IPS-20b (cell line): ENCODE measurements around the gene ABHD1.
"Not testable (repeated sequence)": the region's sequence is repeated elsewhere in the genome, so short reads cannot be mapped to it uniquely, and the experiment has no call there.

Experiments used
- H3K27ac ChIP-seq: one replicate; pipeline ENCODE4 v1.5.1; 2013; ENCODE audit warnings: low read length
- H3K27me3 ChIP-seq: 2 replicates; pipeline ENCODE4 v1.6.1; 2013; ENCODE audit warnings: mild to moderate bottlenecking, low read length, inconsistent platforms; ENCODE audit not compliant: insufficient read depth
- H3K36me3 ChIP-seq: 2 replicates; pipeline ENCODE4 v1.6.1; 2013; ENCODE audit warnings: low read depth, mild to moderate bottlenecking, inconsistent platforms, low read length, moderate library complexity; ENCODE audit not compliant: insufficient read depth
- H3K4me1 ChIP-seq: 2 replicates; pipeline ENCODE4 v1.6.1; 2013; ENCODE audit warnings: mild to moderate bottlenecking, control low read depth, inconsistent platforms, low read length, moderate library complexity; ENCODE audit not compliant: insufficient read depth
- H3K4me3 ChIP-seq: 2 replicates; pipeline ENCODE4 v1.5.1; 2013; ENCODE audit warnings: mild to moderate bottlenecking, low read length, inconsistent platforms
- H3K9ac ChIP-seq: 2 replicates; pipeline ENCODE4 v1.6.1; 2013; ENCODE audit warnings: low read depth, mild to moderate bottlenecking, inconsistent platforms, low read length, moderate library complexity
- H3K9me3 ChIP-seq: 2 replicates; pipeline ENCODE4 v1.6.1; 2013; ENCODE audit warnings: mild to moderate bottlenecking, low read depth, low read length, inconsistent platforms; ENCODE audit not compliant: insufficient read depth

ABHD1 gene

DNA sequence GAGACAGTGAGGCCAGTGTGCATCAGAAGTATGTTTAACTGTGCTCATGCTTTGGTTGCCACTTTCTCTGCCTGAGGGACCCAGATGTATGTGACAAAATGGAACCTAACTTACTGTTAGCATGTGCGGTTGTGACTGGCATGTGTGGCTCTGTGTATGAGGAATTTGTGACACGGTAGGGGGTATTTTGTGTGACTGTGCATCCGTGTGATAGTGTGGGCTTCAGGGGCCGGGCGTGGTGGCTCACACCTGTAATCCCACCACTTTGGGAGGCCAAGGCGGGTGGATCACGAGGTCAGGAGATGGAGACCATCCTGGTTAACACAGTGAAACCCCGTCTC lies 4.3 kb upstream of the ABHD1 start:
- not testable (repeated sequence) for H3K27ac ChIP-seq, H3K9me3 ChIP-seq, H3K36me3 ChIP-seq, H3K4me1 ChIP-seq
- H3K9ac ChIP-seq, result peak overlapping the region; percentile 30; the same call in 1 of the 2 replicates
- peak overlapping the region; percentile 72 for H3K4me3 ChIP-seq
- peaks cover 80% of the 10 kb centered on the region for H3K27me3 ChIP-seq

DNA sequence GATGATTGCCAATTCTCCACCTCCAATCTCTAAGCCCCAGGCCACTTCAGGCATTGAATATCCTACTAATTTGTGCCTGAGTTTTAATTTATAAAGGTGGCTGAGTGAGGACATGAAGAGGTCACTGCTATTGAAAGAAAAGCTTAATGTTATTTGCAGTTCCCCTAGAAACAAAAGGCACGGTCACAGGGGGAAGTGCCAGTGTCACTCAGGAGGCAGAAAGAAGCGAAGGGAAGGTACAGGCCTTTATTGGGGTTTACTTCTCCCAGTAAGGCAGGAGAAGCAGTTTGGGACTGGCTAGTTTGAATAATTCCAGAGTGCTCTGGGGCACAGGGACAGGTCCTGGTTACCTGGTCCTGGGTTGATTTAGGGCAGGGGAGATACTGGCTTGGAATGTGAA lies 1.7 kb upstream of the ABHD1 start:
- H3K36me3 ChIP-seq, result no peaks in the 10 kb centered on the region
- peaks cover 78% of the 10 kb centered on the region for H3K27me3 ChIP-seq
- no peaks in the 10 kb centered on the region; the same call in 1 of the 2 replicates for H3K9me3 ChIP-seq
- H3K27ac ChIP-seq, result no peak overlapping the region
- H3K4me3 ChIP-seq, result no peak overlapping the region
- H3K4me1 ChIP-seq, result no peaks in the 10 kb centered on the region; the same call in 1 of the 2 replicates
- no peak overlapping the region for H3K9ac ChIP-seq

DNA sequence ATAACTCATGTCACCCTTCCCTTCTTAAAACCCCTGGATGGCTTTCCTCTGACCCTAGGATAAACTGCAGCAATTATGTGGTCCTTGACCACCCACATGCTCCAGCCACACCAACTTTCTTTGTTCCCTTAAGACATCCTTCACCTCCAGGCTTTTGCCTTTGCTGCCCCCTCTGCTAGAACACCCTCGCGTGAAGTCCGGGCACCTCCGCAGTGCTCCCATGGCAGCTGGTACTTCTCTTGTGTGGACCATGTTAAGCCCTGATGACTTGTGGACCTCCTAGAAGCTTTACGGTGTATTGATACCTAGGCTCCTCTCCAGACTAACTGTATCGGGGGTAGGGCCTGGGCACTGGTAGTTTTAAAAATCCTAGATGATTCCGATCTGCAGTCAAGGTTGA lies 824 bp upstream of the ABHD1 start:
- H3K4me3 ChIP-seq, result no peak overlapping the region
- H3K36me3 ChIP-seq, result no peaks in the 10 kb centered on the region
- H3K9me3 ChIP-seq, result no peaks in the 10 kb centered on the region; the same call in 1 of the 2 replicates
- H3K4me1 ChIP-seq, result no peaks in the 10 kb centered on the region; the same call in 1 of the 2 replicates
- peaks cover 69% of the 10 kb centered on the region for H3K27me3 ChIP-seq
- no peak overlapping the region for H3K9ac ChIP-seq
- H3K27ac ChIP-seq, result no peak overlapping the region

DNA sequence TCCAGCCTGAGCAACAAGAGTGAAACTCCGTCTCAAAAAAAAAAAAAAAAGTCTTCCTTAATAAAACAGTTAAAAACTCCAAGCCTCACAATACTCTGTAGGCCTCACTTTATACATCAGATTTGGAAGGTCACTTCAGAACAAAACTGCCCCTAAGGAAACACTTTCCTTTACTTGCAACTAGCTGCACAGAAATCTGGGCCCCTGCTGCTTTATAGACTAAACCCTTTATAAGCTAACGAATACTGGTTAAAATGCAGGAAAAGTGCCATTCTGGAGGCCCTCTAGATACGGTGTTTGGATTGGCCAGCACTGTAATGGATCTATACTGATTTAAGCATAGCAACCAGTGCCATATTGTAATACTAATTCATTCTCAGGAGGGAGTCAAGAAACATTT lies 1.5 kb downstream of the ABHD1 start:
- no peak overlapping the region for H3K4me3 ChIP-seq
- no peaks in the 10 kb centered on the region; the same call in 1 of the 2 replicates for H3K9me3 ChIP-seq
- peaks cover 6% of the 10 kb centered on the region; the same call in 1 of the 2 replicates for H3K36me3 ChIP-seq
- H3K4me1 ChIP-seq, result no peaks in the 10 kb centered on the region
- peaks cover 47% of the 10 kb centered on the region for H3K27me3 ChIP-seq
- H3K27ac ChIP-seq, result no peak overlapping the region
- no peak overlapping the region for H3K9ac ChIP-seq

DNA sequence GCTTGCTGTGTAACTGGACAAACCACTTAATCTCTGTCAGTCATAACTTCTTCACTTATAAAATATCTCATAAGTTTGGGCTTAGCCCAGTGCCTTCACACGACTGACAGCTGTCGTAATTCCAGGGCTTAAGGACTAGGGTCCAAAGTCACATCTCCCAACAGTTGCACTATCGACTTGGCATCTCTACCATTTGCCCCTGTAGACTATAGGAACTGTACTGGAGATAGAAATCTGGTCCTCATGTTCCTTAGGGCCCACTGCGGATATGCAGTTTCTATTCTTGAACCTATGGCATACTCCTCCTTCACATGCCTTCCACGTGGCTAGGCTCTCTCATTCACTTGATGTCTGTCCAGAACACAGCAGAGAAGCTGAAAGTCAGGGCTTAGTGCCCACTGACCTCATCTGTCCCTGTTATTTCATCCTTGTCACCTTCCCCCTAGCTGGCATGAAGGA lies 2.7 kb downstream of the ABHD1 start:
- H3K9ac ChIP-seq, result no peak overlapping the region
- peaks cover 35% of the 10 kb centered on the region for H3K27me3 ChIP-seq
- H3K27ac ChIP-seq, result no peak overlapping the region
- no peak overlapping the region for H3K4me3 ChIP-seq
- peaks cover 18% of the 10 kb centered on the region for H3K36me3 ChIP-seq
- no peaks in the 10 kb centered on the region for H3K4me1 ChIP-seq
- H3K9me3 ChIP-seq, result no peaks in the 10 kb centered on the region

DNA sequence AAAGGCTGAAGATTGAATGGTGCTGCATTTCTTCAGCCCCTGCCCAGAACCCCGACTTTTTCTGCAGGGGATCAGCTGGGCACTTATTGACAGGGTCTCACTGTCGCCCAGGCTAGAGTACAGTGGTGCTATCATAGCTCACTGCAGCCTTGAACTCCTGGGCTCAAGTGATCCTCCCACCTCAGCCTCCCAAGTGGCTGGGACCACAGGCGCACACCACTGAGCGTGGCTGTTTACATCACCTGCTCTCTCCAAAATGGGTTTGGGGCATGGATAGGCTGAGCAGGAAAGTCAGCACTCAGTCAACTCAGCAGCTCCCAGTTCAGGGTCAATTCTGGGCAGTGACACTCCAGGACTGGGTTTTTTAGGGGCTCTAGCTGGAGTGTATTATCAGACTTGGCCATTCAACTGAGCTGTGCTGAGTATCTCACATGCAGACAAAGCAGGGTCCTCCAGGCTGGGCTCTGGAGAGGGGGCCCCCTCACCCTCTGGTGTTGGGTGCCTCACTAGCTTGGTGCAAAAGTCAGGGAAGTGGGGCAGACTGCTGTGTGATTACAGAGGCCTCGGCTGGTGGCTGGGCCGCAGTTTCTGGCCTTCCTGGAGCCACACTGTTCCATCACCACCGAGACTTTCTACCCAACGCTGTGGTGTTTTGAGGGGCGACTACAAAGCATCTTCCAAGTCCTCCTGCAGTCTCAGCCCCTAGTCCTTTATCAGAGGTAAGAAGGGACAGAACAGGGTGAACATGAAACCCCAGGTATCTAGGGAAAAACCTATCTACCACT lies 4.5 kb downstream of the ABHD1 start:
- Histone ChIP-seq H3K27ac (no peak overlapping the region), H3K9me3 (no peaks in the 10 kb centered on the region), H3K27me3 (peaks cover 17% of the 10 kb centered on the region), H3K4me3 (no peak overlapping the region), H3K4me1 (peaks cover 2% of the 10 kb centered on the region), H3K9ac (no peak overlapping the region), H3K36me3 (peaks cover 36% of the 10 kb centered on the region)

DNA sequence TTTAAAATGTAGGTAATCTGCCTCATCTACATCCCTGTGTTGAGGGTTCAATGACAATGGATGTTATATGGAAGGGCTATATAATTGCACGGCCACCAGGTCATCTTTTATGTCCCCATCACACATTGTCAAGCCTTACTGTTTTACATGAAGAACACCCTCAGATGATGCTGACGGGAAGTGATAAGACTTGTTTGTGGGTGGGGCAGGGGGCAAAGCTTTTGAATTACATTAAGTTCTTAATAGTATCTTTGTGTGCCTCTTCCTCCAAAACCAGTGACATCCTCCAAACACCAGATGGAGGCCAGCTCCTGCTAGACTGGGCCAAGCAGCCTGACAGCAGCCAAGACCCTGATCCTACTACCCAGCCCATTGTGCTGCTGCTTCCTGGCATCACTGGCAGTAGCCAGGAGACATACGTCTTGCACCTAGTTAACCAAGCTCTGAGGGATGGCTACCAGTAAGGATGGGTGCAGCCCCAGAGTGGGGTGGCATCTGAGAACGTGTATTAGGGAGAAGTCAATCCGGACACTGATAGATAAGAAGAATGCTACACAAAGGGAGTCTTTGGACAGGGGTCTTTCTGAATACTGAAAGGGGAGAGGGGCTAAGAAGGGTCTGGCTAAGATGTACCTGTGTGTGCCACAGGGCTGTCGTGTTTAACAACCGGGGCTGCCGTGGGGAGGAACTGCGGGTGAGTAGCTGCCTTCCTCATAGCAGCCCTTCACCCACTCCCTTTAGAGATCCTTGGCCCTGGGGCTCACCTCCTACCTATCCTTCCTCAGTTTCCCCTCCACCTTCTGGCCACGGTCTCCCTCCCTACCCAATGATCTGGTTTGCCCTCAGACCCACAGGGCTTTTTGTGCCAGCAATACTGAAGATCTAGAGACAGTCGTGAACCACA lies 5.3 kb downstream of the ABHD1 start:
- H3K27ac ChIP-seq, result no peak overlapping the region
- H3K9ac ChIP-seq, result no peak overlapping the region
- no peak overlapping the region for H3K4me3 ChIP-seq
- peaks cover 36% of the 10 kb centered on the region for H3K36me3 ChIP-seq
- H3K27me3 ChIP-seq, result peaks cover 10% of the 10 kb centered on the region
- H3K9me3 ChIP-seq, result no peaks in the 10 kb centered on the region
- peaks cover 8% of the 10 kb centered on the region for H3K4me1 ChIP-seq

DNA sequence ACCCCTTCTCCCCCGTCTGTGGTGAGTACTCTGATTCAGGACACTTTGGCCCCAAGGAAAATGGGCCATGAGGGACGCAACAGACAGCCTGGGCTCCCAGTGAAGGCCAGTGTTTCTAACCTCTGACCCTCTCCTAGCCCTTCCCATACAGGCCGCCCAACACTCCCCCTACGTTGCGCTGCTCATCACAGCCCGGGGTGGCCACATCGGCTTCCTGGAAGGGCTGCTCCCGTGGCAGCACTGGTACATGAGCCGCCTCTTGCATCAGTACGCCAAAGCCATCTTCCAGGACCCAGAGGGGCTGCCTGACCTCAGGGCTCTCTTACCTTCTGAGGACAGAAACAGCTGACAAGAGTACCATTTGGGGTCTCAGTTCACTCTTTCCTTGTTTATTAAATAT lies 6.8 kb downstream of the ABHD1 start:
- Histone ChIP-seq H3K9ac (no peak overlapping the region), H3K27me3 (no peaks in the 10 kb centered on the region), H3K36me3 (peaks cover 36% of the 10 kb centered on the region), H3K4me1 (peaks cover 8% of the 10 kb centered on the region), H3K4me3 (no peak overlapping the region), H3K9me3 (no peaks in the 10 kb centered on the region), H3K27ac (no peak overlapping the region)

DNA sequence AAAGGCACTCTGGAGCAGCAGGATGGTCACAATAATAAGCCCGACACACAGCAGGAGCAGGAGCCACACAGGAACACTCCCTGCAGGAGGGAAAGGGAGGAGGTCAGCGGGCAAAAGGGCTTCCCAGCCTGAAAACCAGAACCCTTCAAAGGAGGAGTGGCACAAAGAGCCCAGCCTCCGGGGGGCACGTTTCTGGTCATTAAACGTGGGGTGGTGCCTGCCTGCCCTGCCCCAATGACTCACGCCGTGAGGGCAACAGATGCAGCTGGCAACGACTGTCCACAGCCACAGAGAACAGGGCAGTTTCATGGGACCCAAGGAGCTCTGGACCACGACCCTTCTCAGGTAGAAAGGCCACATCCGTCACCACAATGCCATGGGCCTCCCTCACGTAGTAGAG lies 7.8 kb downstream of the ABHD1 start:
- H3K9me3 ChIP-seq, result no peaks in the 10 kb centered on the region
- H3K27ac ChIP-seq, result no peak overlapping the region

DNA sequence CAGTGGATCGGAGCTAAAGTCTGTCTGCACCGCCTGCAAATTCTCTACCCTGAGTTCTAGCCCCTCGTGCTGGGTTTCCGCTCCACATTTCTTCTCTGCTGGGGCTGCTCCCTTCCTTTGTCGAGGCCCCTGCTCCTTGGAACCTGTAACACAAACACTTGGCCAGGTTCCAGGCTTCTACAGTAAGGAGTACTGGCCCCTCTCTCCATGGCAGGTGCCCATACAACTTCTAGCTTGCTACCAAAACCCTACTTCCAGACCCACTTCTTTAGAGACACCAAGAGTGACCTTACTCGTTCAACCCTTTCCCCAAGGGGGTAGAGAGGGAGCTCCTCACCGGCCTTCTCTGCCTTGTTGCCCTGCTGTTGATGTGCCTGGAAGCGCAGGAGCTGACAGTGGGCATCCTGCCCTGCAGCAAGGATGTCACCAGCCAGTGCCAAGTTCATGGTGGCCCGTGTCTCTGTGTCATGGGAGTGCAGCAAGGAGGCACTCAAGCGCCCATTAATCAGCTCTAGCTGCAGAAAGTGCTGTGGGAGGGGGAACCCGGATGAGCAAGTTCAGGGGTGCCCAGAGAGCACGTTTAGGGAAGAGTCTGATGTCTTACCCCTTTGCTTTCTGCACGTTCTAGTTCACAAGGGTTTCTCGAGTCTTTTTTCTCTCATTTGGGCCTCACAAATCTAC lies 9.7 kb downstream of the ABHD1 start:
- peak overlapping the region; percentile 90 for H3K9ac ChIP-seq
- no peaks in the 10 kb centered on the region for H3K27me3 ChIP-seq
- H3K4me3 ChIP-seq, result peak overlapping the region; percentile 83
- H3K27ac ChIP-seq, result no peak overlapping the region
- H3K36me3 ChIP-seq, result peaks cover 36% of the 10 kb centered on the region
- H3K9me3 ChIP-seq, result no peaks in the 10 kb centered on the region
- peaks cover 8% of the 10 kb centered on the region for H3K4me1 ChIP-seq

More for the DNA sequence above, 7.8 kb downstream of the ABHD1 start:
- Histone ChIP-seq H3K4me3 (no peak overlapping the region), H3K9ac (no peak overlapping the region), H3K36me3 (peaks cover 36% of the 10 kb centered on the region), H3K27me3 (no peaks in the 10 kb centered on the region), H3K4me1 (peaks cover 8% of the 10 kb centered on the region)

DNA sequence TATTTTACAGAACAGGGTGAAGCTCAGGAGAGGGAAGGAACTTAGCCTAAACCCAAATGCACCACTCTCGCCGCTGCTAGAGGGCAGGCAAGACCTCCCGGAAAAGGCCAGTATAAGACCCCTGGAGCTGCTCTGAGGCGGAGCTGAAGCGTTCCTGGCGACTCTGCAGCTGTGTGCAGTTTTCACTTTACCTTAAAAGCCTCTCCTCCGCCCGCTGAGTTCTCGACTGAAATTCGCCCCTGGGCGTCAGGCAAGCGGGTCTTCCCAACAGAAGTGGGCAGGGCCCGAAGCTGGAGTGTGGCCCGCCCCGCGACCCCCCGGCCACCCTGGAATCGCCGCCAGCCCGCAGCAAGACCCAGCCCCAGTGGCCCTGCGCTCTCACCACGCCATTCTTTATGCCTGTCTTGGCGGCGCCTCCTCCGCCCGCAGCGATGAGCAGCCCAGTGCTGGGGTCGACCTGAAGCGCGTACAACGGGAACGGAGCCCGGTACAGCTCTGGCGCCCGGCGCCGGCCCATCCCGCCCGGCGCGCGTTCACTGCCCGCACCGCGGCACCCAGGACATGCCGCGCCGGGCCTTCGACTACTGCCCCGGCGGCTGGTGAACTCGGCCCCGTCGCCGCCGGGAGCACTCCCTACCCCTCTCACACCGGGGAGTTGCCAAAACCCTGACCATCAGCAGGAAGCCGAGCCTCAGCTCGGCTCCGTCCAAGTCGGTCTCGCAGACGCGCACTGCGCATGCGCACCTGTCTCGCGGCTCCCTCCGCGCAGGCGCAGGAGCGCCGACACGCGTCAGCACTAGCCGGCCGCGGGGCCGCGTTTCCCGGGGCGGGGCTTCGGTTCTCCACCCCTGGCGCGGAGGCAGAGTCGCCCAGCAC lies 10.5 kb downstream of the ABHD1 start, which contains the start of gene PREB:
TSS of gene PREB (minus strand) at position 732 of the 876 bp plus-strand sequence. CDS start at position 517, 215 bp downstream.
- Histone ChIP-seq H3K4me1 (peaks cover 8% of the 10 kb centered on the region), H3K27ac (peak within 1 kb of the TSS; percentile 42), H3K9me3 (no peaks in the 10 kb centered on the region), H3K27me3 (no peaks in the 10 kb centered on the region), H3K4me3 (peak within 1 kb of the TSS; percentile 83), H3K9ac (peak within 1 kb of the TSS; percentile 90), H3K36me3 (peaks cover 36% of the 10 kb centered on the region)
